GM18526 (cell line): ENCODE results near the gene SYT1.

Experiments used
- POLR2A ChIP-seq: IDR thresholded peaks from 3 replicates; pipeline ENCODE4 v1.6.1; 2011; ENCODE audit not compliant: insufficient read length; ENCODE audit errors: extremely low read depth

SYT1 gene

GRCh38 chr12:79059557-79059956 is 195.0 kb downstream of the SYT1 start:
- no peak for TF ChIP-seq POLR2A

GRCh38 chr12:79063258-79063657 is 198.7 kb downstream of the SYT1 start:
- TF ChIP-seq POLR2A: no peak

GRCh38 chr12:79067977-79068376 is 203.4 kb downstream of the SYT1 start:
- no peak for TF ChIP-seq POLR2A

- no peak for TF ChIP-seq POLR2A
These were observed 204.4 kb downstream of the SYT1 start for GRCh38 chr12:79069009-79069408.

GRCh38 chr12:79071498-79071897 is 206.9 kb downstream of the SYT1 start:
- TF ChIP-seq POLR2A: no peak

GRCh38 chr12:79073506-79073905 is 208.9 kb downstream of the SYT1 start:
- TF ChIP-seq POLR2A: no peak

GRCh38 chr12:79082595-79082994 is 218.0 kb downstream of the SYT1 start:
- no peak for TF ChIP-seq POLR2A

- no peak for TF ChIP-seq POLR2A
These were observed 218.6 kb downstream of the SYT1 start for GRCh38 chr12:79083181-79083580.

- TF ChIP-seq POLR2A: no peak
These were observed 220.6 kb downstream of the SYT1 start for GRCh38 chr12:79085106-79085682.

- TF ChIP-seq POLR2A: no peak
These were observed 222.1 kb downstream of the SYT1 start for GRCh38 chr12:79086541-79087296.

GRCh38 chr12:79098530-79098929 is 234.0 kb downstream of the SYT1 start:
- no peak for TF ChIP-seq POLR2A

GRCh38 chr12:79108962-79109361 is 244.4 kb downstream of the SYT1 start:
- no peak for TF ChIP-seq POLR2A

- TF ChIP-seq POLR2A: no peak
These were observed 250.3 kb downstream of the SYT1 start for GRCh38 chr12:79114896-79115295.

- no peak for TF ChIP-seq POLR2A
These were observed 251.2 kb downstream of the SYT1 start for GRCh38 chr12:79115743-79116142.

GRCh38 chr12:79119796-79120195 is 255.2 kb downstream of the SYT1 start:
- no peak for TF ChIP-seq POLR2A

- no peak for TF ChIP-seq POLR2A
These were observed 256.9 kb downstream of the SYT1 start for GRCh38 chr12:79121486-79121885.

GRCh38 chr12:79124385-79124784 is 259.8 kb downstream of the SYT1 start:
- no peak for TF ChIP-seq POLR2A

- TF ChIP-seq POLR2A: no peak
These were observed 260.8 kb downstream of the SYT1 start for GRCh38 chr12:79125358-79125757.
